ENCODE data around the gene APBA2.
"Not testable (repeated sequence)": the region's sequence is repeated elsewhere in the genome, so short reads cannot be mapped to it uniquely, and the experiment has no call there.

Gene APBA2

DNA sequence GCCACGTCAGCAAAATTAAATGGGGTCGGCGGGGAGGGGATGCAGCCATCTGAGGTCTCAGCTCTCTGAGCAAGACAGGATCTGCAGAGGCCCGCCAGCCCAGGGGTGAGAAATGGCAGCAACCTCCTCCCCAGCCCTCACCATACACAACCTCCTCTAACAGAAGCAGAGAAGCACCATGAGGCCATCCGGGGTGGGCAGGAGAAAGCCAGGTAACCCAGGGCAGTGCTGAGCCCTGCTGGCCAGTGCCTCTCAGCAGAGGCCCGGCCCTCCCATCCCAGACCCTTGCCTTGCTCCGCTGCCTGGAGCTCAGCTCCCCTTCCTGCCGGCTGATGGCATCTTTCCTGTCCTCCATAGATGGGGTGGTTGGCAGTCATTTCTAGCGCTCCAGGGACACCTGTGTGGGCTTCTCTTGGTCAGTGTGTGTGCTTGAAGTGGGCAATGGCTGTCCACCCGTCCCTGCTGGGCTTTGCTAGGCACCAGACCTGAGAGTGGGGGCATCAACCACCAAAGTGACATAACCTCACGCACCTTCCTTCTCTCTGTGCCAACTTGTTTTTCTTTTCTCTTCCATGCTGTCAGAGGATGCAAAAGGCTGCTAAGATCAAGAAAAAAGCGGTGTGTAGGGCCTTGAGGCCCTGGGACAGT lies 208.0 kb downstream of the APBA2 start:
- DNase-seq: no peak

DNA sequence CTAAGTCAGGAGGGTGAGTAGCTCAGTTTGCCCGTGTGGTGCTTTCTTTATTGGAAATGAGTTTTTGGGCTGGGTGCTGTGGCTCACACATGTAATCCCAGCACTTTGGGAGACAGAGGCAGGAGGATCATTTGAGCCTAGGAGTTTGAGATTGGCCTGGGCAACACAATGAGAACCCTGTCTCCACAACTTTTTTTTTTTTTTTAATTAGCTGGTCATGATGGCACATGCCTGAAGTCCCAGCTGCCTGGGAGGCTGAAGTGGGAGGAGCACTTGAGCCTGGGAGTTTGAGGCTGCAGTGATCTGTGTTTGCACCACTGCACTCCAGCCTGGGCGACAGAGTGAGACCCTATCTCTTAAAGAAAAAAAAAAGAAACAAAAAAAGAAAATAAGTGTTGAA lies 208.9 kb downstream of the APBA2 start:
- no peak for DNase-seq

DNA sequence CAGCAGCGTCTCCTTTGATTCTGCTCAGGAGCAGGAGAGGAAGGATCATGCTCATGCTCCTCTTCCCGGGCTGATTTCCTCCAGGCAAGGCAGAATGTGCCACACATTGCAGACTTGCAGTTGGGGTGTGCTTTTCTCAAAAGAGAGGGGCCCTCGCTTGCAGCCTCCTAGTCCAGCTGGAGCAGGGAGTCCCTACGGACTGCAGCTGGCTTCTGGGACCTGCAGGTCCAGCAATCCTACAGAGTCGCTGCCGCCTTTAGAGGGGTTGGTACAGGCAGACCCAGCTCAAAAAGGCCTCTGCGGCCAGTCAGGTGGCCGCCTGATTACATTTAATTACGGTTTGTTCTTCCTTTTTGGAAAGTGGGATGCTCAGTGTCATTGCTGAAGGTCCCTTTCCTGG lies 210.0 kb downstream of the APBA2 start:
- DNase-seq: no peak

DNA sequence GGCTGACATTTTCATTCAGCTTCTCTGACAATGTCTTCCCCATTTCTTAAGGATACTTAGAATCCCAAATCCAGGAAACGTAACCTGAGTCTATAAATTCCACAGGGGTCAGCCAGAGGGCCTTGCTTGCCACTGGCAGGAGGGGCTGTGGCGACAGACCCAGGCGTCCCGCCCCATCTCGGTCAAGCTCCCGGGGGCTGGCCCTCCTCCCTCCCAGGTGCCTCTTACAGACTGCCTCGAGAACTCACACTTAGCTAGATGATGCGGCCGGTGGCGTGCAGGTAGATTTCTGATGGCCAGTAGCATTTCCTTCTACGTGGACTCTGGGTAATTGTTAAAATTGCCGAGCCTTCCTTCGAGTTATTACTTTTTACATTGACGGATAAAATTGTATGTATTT lies 211.4 kb downstream of the APBA2 start:
- DNase-seq: no peak

DNA sequence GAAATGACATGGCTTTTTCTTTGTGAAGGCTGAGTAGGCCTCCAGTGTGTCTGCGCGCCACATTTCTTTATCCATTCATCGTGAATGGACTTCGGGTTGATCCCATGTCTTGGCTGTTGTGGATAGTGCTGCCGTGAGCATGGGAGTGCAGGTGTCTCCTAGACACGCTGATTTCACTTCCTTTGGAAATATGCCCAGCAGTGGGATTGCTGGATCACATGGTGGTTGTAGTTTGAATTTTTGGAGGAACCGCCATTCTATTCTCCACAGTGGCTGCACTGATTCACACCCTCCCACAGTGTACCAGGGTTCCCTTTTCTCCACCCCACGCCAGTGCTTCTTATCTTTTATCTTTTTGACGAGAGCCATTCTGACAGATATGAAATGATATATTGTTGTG lies 212.2 kb downstream of the APBA2 start:
- DNase-seq: no peak

DNA sequence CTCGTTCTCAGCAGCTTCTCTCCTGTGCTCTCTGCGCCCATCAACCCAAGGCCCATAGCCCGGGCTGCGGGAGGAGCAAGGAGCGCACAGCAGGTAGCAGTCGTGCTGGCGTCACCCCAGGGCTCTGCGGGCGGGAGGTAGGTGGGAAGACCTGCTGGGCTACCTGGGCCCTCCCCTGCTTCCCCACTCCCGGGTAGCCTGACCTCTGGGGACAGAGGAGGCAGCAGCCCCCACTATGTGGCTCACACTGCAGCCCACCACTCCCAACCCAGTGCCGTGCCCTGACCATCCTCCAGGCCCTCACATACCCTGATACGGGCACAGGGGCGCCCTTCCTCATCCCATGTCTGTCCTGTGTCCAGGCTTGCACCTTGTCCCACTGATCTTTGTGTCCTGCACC lies 212.9 kb downstream of the APBA2 start:
- no peak for DNase-seq

DNA sequence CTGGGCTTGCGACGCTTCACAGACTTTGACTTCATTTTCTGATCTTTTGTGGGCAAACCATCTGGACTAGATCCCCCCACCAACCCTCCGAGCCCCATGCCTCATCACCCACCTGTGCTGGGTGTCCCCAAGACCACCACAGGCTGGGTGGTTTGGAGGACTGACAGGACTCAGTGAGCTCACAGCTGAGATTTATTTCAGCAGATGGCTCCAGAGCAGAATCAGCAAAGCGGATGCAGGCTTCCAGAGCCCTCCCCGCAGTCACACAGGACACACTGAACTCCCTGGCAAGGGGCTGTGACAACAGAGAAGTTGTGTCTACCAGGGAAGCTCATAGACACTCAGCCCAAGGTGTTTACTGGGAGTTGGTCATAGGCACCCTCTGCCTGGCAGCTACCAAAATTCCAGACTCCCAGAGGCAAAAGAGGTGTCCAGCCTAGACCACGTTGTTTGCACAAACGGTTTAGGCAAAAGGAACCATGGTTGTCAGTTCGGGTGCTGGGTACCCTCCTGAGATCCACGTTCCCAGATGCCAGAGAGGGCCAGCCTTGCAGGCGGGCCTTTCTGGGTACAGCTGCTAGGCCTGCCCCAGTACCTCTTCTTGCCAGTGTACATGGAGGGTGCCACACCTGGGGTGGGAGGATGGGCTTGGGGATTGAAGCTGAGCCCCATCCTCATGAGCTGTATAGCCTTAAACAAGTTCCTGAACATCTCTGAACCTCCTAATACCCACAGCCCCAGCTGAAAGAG lies 213.5 kb downstream of the APBA2 start:
- no peak for DNase-seq

DNA sequence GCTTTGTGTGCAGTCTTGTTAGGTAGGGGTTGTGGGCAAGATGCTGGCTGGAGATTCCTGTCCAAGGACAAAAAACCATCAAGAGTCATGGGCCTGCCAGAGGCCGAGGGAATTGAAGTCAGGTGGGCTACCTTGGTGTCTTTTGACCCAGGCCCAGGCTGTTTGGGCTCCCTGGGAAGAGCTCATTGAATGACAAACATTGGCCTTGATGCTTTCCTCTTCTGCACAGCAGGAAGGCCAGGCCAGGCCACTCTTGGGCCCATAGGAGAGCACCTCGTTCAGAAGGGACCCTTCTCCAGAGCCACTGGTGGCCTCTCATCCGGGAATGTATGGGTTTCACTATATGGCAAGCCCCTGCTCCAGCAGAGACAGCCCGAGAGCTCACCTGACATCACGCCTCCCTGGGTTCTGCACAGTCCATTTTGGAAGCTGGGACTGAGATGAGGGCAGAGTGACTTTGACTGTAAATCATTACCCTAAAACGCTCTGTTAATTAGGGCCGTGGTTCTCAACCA lies 214.8 kb downstream of the APBA2 start:
- DNase-seq: no peak

DNA sequence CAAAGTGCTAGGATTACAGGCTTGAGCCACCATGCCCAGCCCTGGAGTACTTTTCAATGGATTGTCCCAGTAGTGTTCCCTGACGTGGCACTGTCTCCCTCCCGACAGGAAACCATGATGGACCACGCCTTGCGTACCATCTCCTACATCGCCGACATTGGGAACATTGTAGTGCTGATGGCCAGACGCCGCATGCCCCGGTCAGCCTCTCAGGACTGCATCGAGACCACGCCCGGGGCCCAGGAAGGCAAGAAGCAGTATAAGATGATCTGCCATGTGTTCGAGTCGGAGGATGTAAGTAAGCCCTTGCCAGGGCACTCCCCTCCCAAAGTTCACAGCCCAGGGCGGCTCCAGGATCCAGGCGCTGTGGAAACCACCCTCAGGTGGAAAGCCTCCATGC lies 215.7 kb downstream of the APBA2 start:
- DNase-seq: no peak

DNA sequence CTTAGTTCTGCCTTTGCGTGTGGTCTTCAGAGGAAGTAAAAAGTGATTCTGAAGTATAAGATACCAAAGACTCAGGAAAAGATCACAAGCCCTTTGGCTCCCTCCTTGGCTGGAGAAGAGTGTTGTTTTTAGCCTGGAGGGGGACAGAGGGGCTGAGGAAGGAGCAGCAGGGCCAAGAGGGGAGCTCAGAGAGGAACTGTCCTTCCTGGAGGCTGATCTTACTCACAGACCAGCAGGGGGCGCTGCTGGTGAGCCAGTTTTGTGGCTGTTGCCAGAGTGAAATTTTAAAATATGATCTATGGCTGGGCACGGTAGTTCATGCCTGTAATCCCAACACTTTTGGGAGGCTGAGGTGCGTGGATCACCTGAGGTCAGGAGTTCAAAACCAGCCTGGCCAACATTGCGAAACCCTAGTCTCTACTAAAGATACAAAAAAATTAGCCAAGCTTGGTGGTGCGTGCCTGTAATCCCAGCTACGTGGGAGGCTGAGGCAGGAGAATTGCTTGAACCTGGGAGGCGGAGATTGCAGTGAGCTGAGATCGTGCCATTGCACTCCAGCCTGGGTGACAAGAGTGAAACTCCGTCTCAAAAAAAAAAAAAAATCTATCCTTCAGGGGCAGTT lies 216.5 kb downstream of the APBA2 start:
- not testable (repeated sequence) for DNase-seq

DNA sequence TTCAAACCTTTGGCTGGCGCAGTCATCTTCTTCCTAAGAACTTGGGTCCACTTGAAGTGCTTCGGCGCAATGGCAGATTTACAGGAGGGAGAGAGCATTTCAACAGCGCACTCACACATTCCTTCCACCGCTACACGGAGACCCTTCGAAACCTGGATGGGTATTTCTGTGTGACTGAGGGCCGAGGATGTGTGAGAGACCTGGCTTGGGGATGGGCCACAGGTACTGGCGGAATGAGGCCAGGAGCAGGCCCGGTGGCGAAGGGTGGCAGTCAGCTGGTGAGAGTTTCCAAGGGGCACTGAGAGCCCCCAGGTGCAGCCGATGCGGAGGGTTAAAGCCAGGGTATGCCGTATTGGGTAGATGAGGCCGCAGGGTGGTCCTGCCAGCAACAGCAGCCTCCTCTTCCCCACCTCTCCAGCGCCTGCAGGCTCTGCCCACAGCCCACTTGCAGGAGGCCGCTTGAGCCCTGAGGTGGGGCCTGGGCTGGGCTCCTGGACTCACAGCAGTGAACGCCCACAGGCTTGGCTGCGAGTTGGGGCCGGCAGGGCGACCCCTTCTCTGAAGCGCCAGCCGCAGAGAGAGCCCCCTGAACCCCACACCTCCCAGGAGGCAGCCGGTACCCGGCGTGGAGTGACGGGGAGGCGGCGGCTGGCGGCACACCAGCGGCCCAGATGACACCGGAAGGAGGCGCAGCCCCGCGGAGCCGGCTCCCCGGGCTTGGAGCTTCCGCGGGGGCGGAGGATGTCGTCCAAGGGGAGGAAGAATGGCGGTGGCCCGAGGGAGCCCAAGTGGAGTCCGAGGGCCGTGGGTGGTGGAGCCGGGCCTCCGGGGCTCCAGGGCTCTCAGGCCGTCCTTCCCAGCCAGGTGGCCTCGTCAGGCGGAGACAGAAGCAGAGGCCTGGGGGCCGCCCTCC lies 217.4 kb downstream of the APBA2 start:
- no peak for DNase-seq

DNA sequence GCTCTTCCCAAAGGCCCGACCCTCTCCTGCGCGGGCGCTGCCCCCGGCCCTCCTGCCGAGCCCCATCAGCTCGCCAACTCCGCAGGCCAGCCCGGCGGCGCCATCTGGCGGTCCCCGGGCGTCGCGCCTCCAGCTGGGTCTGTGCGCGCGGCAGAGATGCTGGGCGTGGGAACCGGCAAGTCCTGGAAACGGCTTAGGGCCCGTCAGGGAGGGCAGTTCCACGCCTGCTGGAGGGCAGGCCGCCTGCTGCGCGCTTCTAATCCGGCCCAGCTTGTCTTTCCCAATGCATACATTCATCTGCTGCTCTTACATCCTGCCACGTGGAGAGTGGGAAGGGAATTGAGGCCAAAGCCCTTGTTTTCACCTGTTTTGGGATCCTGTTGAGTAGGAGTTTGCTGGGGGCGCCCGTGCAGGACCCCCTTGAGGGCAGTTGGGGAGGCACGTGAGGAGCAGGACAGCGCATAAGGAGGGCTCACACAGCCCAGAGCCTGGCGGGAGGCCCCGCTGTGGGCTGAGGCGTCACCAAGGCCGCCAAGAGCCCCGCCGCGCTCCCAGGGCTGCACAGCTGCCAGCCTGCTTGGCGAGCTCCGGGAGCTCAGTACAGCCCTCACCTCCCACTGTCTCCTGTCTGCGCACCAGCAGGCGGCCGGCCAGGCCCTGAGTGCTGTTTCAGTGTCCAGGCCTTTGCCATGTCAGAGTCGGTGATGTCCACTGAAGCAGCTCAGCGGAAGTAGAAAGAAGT lies 218.2 kb downstream of the APBA2 start:
- peak; percentile 90 for DNase-seq

DNA sequence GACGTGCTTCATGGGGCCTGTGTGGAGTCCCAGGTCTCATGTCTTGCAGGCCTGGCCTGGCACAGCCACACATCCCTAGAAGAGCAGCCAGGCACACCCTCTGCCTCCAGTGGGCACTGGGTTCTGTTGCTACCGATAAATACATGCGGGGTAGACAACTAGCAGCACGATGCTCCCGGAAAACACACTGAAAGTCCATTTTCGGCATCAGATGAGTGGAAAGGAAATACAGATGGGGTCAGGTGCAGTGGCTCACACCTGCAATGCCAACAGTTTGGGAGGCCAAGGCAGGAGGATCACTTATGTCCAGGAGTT lies 218.7 kb downstream of the APBA2 start:
- DNase-seq: no peak

DNA sequence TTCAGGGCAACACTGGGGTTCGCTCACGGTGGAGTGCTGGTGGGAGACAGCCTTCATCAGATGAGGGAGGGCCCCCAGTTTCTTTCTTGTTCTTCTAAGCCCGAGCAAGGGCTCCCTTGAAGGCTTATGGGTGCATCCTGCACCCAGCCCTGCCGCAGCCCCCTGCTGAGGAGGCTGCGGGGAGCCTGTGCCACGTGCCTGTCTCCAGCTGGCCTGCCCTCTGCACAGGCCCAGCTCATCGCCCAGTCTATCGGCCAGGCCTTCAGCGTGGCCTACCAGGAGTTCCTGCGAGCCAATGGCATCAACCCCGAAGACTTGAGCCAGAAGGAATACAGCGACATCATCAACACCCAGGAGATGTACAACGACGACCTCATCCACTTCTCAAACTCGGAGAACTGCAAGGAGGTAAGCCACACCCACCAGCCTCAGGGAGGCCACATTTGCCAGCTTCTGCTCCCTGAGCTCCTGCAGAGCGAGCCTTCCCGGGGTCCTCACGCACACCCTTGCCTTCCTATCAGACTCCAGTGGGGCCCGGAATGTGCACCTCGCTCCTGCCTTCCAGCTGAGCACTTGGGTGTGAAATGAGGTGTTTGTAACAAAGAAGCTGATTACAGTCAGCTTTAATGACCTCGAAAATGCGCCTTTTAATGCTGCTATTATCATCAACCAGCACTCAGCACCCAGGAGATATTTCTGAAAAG lies 219.5 kb downstream of the APBA2 start:
- no peak for DNase-seq

DNA sequence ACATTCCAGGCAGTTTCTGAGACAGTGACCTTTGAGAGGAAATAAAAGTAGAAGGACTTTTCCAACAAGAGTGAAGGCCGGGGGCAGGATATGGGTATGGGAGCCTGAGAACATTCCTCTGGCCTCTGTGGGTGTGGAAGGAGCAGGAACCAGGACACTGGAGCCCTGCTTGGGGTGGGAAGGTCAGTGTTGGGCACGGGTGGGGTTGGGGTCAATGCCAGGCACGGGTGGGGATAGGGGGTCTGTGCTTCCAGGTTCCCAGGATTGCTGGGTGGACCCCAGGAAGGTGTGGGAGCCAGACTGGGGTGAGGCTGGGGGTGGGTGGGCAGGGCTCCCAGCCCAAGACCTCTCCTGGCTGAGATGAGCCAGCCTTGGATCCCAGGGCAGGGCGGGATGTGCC lies 220.3 kb downstream of the APBA2 start:
- DNase-seq: no peak

DNA sequence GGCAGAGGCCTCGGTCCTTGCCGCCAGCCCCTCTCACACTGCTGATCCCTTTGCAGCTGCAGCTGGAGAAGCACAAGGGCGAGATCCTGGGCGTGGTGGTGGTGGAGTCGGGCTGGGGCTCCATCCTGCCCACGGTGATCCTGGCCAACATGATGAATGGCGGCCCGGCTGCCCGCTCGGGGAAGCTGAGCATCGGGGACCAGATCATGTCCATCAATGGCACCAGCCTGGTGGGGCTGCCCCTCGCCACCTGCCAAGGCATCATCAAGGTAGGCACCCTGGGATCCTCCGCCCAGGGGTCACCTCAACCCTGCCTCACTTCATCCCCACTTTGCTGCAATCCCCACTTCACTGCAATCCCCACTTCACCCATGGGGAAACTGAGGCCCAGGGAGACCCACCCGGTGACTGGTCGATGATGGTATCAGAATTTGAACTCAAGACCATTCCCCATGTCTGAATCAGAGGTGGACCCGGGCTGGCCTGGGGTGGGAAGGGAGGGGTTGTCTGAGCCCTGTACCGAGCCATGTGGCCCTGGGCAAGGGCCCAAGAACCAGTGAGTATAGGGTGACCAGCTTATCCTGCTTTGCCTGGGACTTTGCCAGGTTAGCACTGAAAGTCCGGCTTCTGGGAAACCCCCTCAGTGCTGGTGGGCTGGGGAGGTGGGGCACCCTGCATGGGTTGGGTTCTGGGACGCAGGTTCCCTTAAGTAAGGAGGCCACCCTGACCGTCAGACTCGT lies 220.9 kb downstream of the APBA2 start:
- DNase-seq: no peak

DNA sequence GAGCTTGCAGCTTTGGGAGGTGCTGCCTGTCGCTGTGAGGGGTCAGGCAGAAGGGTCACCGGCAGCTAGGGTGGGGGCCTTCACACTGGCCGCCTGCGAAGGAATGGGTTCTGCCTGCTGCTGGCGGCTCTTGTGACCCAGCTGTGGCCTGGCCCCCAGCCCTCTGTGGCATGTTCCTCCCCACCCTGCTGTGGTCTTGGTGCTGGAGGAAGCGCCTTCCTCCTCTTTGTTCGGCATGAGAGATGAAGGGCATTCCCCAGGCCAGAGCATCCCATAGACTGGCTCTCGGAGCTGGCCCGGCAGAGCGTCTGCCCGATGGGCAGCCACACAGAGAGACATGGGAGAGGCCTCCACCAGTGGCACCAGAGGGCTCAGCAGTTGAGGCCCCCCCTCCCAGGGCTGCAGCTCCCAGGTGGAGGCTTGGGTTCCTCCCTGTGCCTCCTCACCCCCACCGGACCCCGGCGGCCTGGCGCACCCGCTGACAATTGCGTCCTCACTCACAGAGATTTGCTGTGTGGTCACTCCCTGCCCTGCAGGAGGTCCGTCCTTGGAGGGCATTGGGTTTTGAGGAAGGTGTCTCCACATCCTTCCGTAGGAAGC lies 221.6 kb downstream of the APBA2 start:
- no peak for DNase-seq

DNA sequence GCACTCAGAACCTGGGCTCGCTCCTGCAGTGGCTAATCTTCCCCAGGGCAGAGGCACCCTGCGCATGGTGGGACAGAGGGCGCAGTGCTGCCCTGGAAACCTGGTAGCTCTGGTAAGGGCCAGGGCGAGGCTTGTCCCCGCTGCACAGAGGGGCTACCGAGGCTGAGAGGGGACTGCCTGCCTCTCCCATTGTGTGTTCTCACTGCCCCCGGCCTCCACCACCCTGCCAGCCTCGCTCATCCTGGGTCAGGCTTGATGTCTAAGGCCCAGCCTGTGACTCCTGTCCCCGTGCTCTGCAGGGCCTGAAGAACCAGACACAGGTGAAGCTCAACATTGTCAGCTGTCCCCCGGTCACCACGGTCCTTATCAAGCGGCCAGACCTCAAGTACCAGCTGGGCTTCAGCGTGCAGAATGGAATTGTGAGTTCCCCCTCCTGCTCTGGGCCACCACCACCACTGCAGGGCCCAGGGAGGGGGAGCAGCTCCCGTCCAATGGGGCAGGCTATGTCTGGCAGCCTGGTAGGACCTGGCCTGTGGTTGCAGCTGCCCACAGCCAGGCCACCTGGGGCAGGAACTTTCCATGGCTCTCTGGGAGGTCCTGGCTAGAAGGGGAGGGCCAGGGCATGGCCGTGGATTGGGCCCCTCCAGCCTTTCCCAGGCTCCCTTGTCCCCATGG lies 222.3 kb downstream of the APBA2 start:
- no peak for DNase-seq

DNA sequence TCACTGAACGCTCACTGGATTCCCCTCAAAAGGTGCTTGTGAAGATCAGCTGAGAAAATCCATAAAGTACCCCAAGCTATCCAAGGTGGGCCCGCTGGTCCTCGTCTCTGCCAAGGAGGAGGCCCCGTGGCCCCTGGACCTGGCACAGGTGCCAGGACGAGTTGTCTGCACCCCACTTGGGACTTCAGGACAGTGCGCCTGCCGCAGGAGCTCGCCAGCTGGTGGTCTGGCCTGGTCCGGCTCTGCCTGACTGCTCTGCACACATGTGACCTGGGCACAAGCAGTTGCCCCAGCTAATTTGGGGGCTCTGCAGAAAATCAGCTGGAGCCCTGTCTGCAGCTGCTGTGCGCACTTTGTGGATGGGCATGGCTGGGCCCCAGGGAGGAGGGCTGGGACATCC lies 224.0 kb downstream of the APBA2 start:
- no peak for DNase-seq

DNA sequence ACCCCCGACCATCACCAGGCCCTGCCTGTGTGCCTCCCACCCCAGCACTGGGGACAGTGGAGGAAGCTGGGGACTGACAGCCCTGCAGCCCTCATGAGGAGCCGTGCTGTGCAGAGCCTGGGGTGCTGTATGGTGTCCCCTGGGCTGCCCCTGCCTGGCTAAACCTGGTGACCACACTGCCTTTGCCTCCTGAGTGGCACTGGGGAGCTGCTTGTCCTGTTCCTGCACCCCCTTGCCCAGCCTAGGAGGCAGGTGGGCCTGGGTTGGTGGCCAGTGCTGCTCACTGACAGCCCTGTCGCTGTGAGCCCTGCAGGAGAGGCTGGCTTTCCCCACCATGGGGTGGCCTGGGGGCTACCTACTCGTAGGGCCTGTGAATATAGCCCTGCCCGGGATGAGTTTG lies 224.4 kb downstream of the APBA2 start:
- no peak for DNase-seq

Data from right hindlimb (tissue), 1 donor.